MM.1S (cell line): ENCODE results near the gene VSTM4.

Source experiments
- CTCF ChIP-seq: fragments of 300-600 bp; sonication (generic); IDR thresholded peaks from 2 replicates; pipeline ENCODE4 v1.5.1; 2016; ENCODE audit warnings: antibody characterized with exemption, low read length, mixed read lengths
- EZH2 ChIP-seq: fragments of 300-600 bp; sonication (generic); optimal IDR thresholded peaks from 2 replicates; pipeline ENCODE3; 2017; ENCODE audit warnings: low read depth, mild to moderate bottlenecking, antibody characterized with exemption, low read length, mixed read lengths

- TF ChIP-seq EZH2 (no peak), CTCF (no peak)
These were observed 17.0 kb upstream of the VSTM4 start for GRCh38 chr10:49132362-49132737.
